GM12891 (cell line): ENCODE measurements around the gene MTSS2.

Source experiments
- POLR2AphosphoS5 ChIP-seq: IDR thresholded peaks from 2 replicates; pipeline ENCODE4 v1.6.1; 2011; ENCODE audit warnings: low read depth, low read length, control low read depth
- SPI1 ChIP-seq: IDR thresholded peaks from 2 replicates; pipeline ENCODE4 v1.6.1; 2011; ENCODE audit warnings: low read depth, low read length, control low read depth

DNA sequence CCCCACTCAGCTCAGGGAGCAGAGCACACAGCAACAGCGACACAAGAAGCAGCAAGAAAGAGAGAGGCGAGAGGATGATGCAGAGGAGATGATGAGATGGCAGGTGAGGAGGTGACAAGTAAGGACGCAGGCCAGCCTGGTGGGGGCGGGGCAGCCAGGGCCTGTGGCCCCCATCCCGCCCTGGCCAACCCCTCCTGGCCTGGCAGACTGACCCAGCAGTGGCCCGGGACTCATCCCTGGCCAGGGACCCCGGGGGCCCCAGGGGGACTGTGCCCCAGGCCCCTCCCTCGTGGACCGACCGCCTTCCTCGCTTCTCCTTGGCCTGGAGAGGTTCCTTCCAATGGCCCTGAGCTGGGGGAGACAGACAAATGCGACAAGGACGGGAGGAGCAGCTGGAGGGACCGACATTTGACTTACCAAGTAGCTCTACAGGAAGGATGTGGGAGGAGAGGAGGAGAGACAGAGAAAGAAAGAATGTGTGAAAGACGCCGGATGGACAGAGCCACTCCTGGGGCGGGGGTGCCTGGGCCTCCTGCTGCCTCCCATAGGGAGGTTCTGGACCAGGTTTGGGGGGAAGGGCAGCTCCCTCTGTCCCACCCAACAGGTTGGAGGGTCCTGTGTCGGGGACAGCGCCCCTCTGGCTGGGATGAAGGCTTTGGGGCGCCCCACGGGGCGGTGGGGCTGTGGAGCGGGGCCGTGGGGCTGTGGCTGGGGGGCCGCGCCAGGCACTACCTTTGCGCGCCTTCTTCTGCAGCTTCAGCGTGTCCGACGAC lies 6.8 kb downstream of the MTSS2 start:
- TF ChIP-seq POLR2AphosphoS5 (no peak), SPI1 (no peak)
